Measurements from ENCODE around the gene ABCG4. TPM values are rescaled to one million over a fixed set of nuclear protein-coding genes. Genes with fewer than 3 reads are reported as not detected.

The ABCG4 gene
- total and polyA plus RNA-seq, 2 of the 8 experiments (the other 6 are each of a cell fraction or from before 2014, with no cell fraction given): 1.8 to 2.3 TPM

GRCh38 chr11:119134389-119134978, 14.4 kb upstream of the ABCG4 start:
- DNase-seq (ENCODE audit: low read depth in 1 of 2, low spot score in 2 of 2) (peak in 1 of 2 experiments; percentile 61), FAIRE-seq (no peak)
- H3K4ac ChIP-seq (replicated peaks; ENCODE audit: insufficient read length, low read depth, low read length): no peak overlapping the region
- H3K4me2 ChIP-seq (ENCODE audit: insufficient read depth in 1 of 2, low read depth in 2 of 2, low read length in 2 of 2): no peak overlapping the region
- no peak overlapping the region for H3K27ac ChIP-seq (ENCODE audit: low read depth, low read length)
- ChIA-PET POLR2A (ENCODE audit: partially characterized antibody) (interaction anchor here (0.8 to 2.0 kb wide), 11 partner anchors 8 to 116 kb away, joined by 3 to 7 read pairs (median 4); partner anchors contain the start of genes C2CD2L, DPAGT1, HINFP and NLRX1), CTCF (ENCODE audit: partially characterized antibody) (interaction anchor here (0.7 to 5.9 kb wide), 28 partner anchors 9 to 269 kb away, joined by 3 to 33 read pairs (median 5); partner anchors contain the start of gene ABCG4)
- no peaks in the 10 kb centered on the region for H3K79me2 ChIP-seq (ENCODE audit: control insufficient read depth in 1 of 2, insufficient read depth in 2 of 2, low read length in 2 of 2)
- H3K18ac ChIP-seq (ENCODE audit: extremely low read depth, low read length): no peak overlapping the region
- H4K91ac ChIP-seq (replicated peaks; ENCODE audit: insufficient read length, low read length): no peak overlapping the region
- H2BK15ac ChIP-seq (ENCODE audit: low read length): no peak overlapping the region
- H3K36me3 ChIP-seq (ENCODE audit: control insufficient read depth in 2 of 4, insufficient read depth in 4 of 4, low read length in 3 of 4): peaks cover 23 to 37% (median 28%) of the 10 kb centered on the region in 4 experiments
- no peak overlapping the region for H4K8ac ChIP-seq (ENCODE audit: extremely low read depth, insufficient read depth, low read length)
- no peaks in the 10 kb centered on the region for H3K79me1 ChIP-seq (ENCODE audit: low read depth, low read length)
- no peak overlapping the region for H2BK12ac ChIP-seq (ENCODE audit: low read depth, low read length)
- H3K56ac ChIP-seq (replicated peaks; ENCODE audit: insufficient read length, low read depth, low read length): no peak overlapping the region
- no peak overlapping the region for H2AFZ ChIP-seq (ENCODE audit: low read length)
- no peaks in the 10 kb centered on the region for H3K27me3 ChIP-seq (replicated peaks in 1 of 4; ENCODE audit: control insufficient read depth in 3 of 4, extremely low read depth in 1 of 4, insufficient read depth in 3 of 4, low read length in 3 of 4)
- H2AK5ac ChIP-seq (ENCODE audit: low read depth, low read length): no peak overlapping the region
- H3K4me1 ChIP-seq (replicated peaks in 1 of 4; ENCODE audit: control insufficient read depth in 3 of 4, insufficient read depth in 4 of 4, low read length in 3 of 4): no peaks in the 10 kb centered on the region
- H3K23ac ChIP-seq (ENCODE audit: insufficient read length): no peak overlapping the region
- no peak overlapping the region for H2BK120ac ChIP-seq (replicated peaks; ENCODE audit: low read depth, low read length)
- no peaks in the 10 kb centered on the region for H3K23me2 ChIP-seq (ENCODE audit: low read depth, low read length)
- no peak overlapping the region for H3K14ac ChIP-seq (ENCODE audit: insufficient read length)
- peaks cover 0 to 5% of the 10 kb centered on the region in 2 experiments for H4K20me1 ChIP-seq (replicated peaks in 1 of 2; ENCODE audit: control insufficient read depth in 1 of 2, insufficient read depth in 2 of 2, low read length in 2 of 2)
- H2BK5ac ChIP-seq (ENCODE audit: low read depth, low read length): no peak overlapping the region
- WGBS, 2 experiments (ENCODE audit: extremely low coverage in 1 of 2, insufficient coverage in 1 of 2, insufficient read length in 1 of 2, insufficient replicate concordance in 2 of 2, low coverage in 1 of 2, low lambda C conversion rate in 2 of 2, missing lambda C conversion rate in 1 of 2): 86% methylated on average over 4 of the region's 4 CpGs; no CpG with 5 or more reads in 1 of the 2 experiments
- TF ChIP-seq EGR1 (IDR thresholded peaks at IDR 0.05; ENCODE audit: borderline replicate concordance, low read depth, low read length): no peak
- no peak for TF ChIP-seq ZNF274 (IDR thresholded peaks at IDR 0.05; ENCODE audit: borderline replicate concordance, extremely low read depth, low read length)
- peak; percentile 31 to 42; a peak in 2 of 4 replicates for TF ChIP-seq RAD21 (IDR thresholded peaks at IDR 0.05 in 1 of 2, conservative IDR thresholded peaks at IDR 0.05 in 1 of 2; ENCODE audit: low read depth in 2 of 2, low read length in 2 of 2)
- TF ChIP-seq, protein P1, sequence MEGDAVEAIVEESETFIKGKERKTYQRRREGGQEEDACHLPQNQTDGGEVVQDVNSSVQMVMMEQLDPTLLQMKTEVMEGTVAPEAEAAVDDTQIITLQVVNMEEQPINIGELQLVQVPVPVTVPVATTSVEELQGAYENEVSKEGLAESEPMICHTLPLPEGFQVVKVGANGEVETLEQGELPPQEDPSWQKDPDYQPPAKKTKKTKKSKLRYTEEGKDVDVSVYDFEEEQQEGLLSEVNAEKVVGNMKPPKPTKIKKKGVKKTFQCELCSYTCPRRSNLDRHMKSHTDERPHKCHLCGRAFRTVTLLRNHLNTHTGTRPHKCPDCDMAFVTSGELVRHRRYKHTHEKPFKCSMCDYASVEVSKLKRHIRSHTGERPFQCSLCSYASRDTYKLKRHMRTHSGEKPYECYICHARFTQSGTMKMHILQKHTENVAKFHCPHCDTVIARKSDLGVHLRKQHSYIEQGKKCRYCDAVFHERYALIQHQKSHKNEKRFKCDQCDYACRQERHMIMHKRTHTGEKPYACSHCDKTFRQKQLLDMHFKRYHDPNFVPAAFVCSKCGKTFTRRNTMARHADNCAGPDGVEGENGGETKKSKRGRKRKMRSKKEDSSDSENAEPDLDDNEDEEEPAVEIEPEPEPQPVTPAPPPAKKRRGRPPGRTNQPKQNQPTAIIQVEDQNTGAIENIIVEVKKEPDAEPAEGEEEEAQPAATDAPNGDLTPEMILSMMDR (IDR thresholded peaks at IDR 0.05; ENCODE audit: control extremely low read depth in 1 of 3, insufficient read depth in 1 of 3, low read depth in 1 of 3, low read length in 3 of 3): peak; percentile 62 to 83 (median 82)
- H3K9me3 ChIP-seq (ENCODE audit: insufficient read depth in 2 of 2, low read depth in 1 of 2, low read length in 1 of 2): no peaks in the 10 kb centered on the region
- H3K4me3 ChIP-seq (ENCODE audit: extremely low read depth in 1 of 4, insufficient read depth in 2 of 4, low read depth in 3 of 4, low read length in 4 of 4): no peak overlapping the region
- H3K9ac ChIP-seq (replicated peaks in 1 of 4; ENCODE audit: extremely low read depth in 1 of 4, low read depth in 3 of 4, low read length in 3 of 4): no peak overlapping the region
- no peak overlapping the region for H4K5ac ChIP-seq (ENCODE audit: insufficient read length, low read depth, low read length)
- no peak overlapping the region for H2BK20ac ChIP-seq (ENCODE audit: low read length)

Data from H1 (cell line).